Thyroid gland (tissue), 4 donors: ENCODE measurements around the gene SERPINF2.

Experiments used
- POLR2A ChIP-seq, 2 donors: fragments of 450-650 bp; IDR thresholded peaks; one replicate each; pipeline ENCODE4 v1.6.1; 2017; ENCODE audit warnings: antibody characterized with exemption in 2 of 2, mild to moderate bottlenecking in 2 of 2, moderate library complexity in 1 of 2
- TF ChIP-seq, protein P1 (sequence below), 6 experiments: fragments of 200-600 bp in 3 of 6; fragments of 450-650 bp in 3 of 6; sonication (generic) in 3 of 6; IDR thresholded peaks; one replicate each; pipeline ENCODE4 v1.5.1; 2016 to 2019; ENCODE audit warnings: antibody characterized with exemption in 6 of 6, mild to moderate bottlenecking in 2 of 6, inconsistent platforms in 1 of 6, moderate library complexity in 1 of 6

DNA sequence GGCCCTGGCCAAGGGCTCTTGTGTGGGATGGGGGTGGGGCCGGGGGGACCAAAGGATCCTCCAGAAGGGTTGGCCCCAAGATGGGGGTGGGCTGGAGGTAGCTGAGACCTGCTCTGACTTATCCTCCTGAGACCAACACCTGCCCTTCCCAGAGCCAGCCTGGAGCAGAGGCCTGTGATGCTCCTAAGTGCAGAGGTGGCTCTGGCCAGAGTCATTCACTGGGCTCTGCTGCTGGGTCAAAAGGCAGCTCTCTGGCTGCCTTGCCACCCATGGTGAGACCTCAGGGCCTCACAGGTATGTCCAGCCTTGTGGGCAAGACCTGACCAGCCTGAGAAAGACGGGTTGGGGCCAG is 393 bp downstream of the SERPINF2 start:
- TF ChIP-seq, protein P1, sequence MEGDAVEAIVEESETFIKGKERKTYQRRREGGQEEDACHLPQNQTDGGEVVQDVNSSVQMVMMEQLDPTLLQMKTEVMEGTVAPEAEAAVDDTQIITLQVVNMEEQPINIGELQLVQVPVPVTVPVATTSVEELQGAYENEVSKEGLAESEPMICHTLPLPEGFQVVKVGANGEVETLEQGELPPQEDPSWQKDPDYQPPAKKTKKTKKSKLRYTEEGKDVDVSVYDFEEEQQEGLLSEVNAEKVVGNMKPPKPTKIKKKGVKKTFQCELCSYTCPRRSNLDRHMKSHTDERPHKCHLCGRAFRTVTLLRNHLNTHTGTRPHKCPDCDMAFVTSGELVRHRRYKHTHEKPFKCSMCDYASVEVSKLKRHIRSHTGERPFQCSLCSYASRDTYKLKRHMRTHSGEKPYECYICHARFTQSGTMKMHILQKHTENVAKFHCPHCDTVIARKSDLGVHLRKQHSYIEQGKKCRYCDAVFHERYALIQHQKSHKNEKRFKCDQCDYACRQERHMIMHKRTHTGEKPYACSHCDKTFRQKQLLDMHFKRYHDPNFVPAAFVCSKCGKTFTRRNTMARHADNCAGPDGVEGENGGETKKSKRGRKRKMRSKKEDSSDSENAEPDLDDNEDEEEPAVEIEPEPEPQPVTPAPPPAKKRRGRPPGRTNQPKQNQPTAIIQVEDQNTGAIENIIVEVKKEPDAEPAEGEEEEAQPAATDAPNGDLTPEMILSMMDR (IDR thresholded peaks at IDR 0.05), result no peak
- no peak for TF ChIP-seq POLR2A (IDR thresholded peaks at IDR 0.05)
